K562 (cell line): ENCODE data around the gene GHDC. TPM values are rescaled to one million over a fixed set of nuclear protein-coding genes. Genes with fewer than 3 reads are reported as not detected.

ENCODE experiments used
- ATAC-seq: fragments of 200-7000 bp; cut with Tn5 transposase; 3 replicates; pipeline ENCODE4 v1.9.1; 2020; ENCODE audit warnings: moderate library complexity
- BruUV-seq: library from RNA; stranded (reverse); fragments of 400-500 nt; replicated peaks from 2 replicates; lab custom pipeline; 2021; lab: Mats Ljungman, UMichigan
- CTCF ChIA-PET: fragments of 300-600 bp; formaldehyde crosslinking; extraction: SDS; loops from one replicate; lab custom pipeline; 2021; ENCODE audit warnings: low intra/inter-chr PET ratio; lab: Yijun Ruan, JAX
- POLR2A ChIA-PET: fragments of 300-600, 350-650 bp; sonication (Branson Sonifier 250); formaldehyde crosslinking; extraction: SDS; loops from one replicate; lab custom pipeline; 2021; ENCODE audit warnings: antibody characterized with exemption, inconsistent platforms; lab: Yijun Ruan, JAX
- DNase-seq, 4 experiments: peaks; one replicate each; pipeline versions ENCODE4 v3.0.0 to v3.0.0-alpha.2; 2011 to 2018; ENCODE audit warnings: low spot score in 3 of 4, mixed read lengths in 3 of 4; ENCODE audit errors: extremely low read depth in 1 of 4
- FAIRE-seq: peaks from 2 replicates; lab custom pipeline; 2011; peaks lifted over from hg19 to GRCh38; lab: Jason Lieb, UNC
- H2AFZ ChIP-seq: 2 replicates; pipeline ENCODE4 v1.6.0; 2011; ENCODE audit warnings: low read depth, low read length, control low read depth, inconsistent platforms
- H3K27ac ChIP-seq: fragments of 200-600 bp; 3 replicates; pipeline ENCODE4 v1.8.0; 2011; ENCODE audit warnings: low read depth, mild to moderate bottlenecking, control low read depth, inconsistent platforms, low read length, moderate library complexity, mixed read lengths; ENCODE audit errors: extremely low read depth
- H3K27me3 ChIP-seq, 2 experiments: fragments of 300-600 bp in 1 of 2; 2 replicates in 1 of 2; 3 replicates in 1 of 2; pipeline versions ENCODE4 v1.6.0 to v1.8.0; 2011; ENCODE audit warnings: inconsistent platforms in 2 of 2, low read length in 2 of 2, mild to moderate bottlenecking in 1 of 2, mixed read lengths in 1 of 2, moderate library complexity in 1 of 2; ENCODE audit not compliant: control insufficient read depth in 2 of 2, insufficient read depth in 2 of 2
- H3K36me3 ChIP-seq: fragments of 300-600 bp; 3 replicates; pipeline ENCODE4 v1.8.0; 2011; ENCODE audit warnings: mild to moderate bottlenecking, low read length, inconsistent platforms; ENCODE audit not compliant: control insufficient read depth, insufficient read depth
- H3K4me1 ChIP-seq, 2 experiments: fragments of 200-600 bp in 1 of 2; replicated peaks in 1 of 2; 2 replicates in 1 of 2; 3 replicates in 1 of 2; pipeline versions ENCODE4 v1.5.1 to v1.8.0; 2011; ENCODE audit warnings: inconsistent platforms in 2 of 2, low read length in 2 of 2, mild to moderate bottlenecking in 1 of 2, mixed read lengths in 1 of 2, moderate library complexity in 1 of 2; ENCODE audit not compliant: control insufficient read depth in 2 of 2, insufficient read depth in 2 of 2
- H3K4me2 ChIP-seq: 2 replicates; pipeline ENCODE4 v1.6.1; 2011; ENCODE audit warnings: low read length, control low read depth, inconsistent platforms, mixed read lengths; ENCODE audit not compliant: insufficient read depth
- H3K4me3 ChIP-seq: fragments of 200-600 bp; sonication (generic), shearing (Covaris generic); 2 replicates; pipeline ENCODE4 v1.5.1; 2016; ENCODE audit warnings: control low read depth, inconsistent platforms
- H3K79me2 ChIP-seq: fragments of 200-600 bp; 3 replicates; pipeline ENCODE4 v1.8.0; 2011; ENCODE audit warnings: low read length, inconsistent platforms; ENCODE audit not compliant: control insufficient read depth, insufficient read depth
- H3K9ac ChIP-seq, 2 experiments: 2 replicates each; pipeline versions ENCODE4 v1.6.0 to v1.6.1; 2011; ENCODE audit warnings: low read depth in 2 of 2, low read length in 2 of 2, control low read depth in 1 of 2, inconsistent platforms in 1 of 2, mild to moderate bottlenecking in 1 of 2, mixed read lengths in 1 of 2; ENCODE audit not compliant: insufficient read depth in 1 of 2
- H3K9me1 ChIP-seq: one replicate; pipeline ENCODE4 v1.6.0; 2011; ENCODE audit warnings: inconsistent platforms, mild to moderate bottlenecking, low read length, moderate library complexity; ENCODE audit not compliant: control insufficient read depth, insufficient read depth
- H3K9me3 ChIP-seq: replicated peaks from 2 replicates; pipeline ENCODE4 v1.5.1; 2011; ENCODE audit warnings: low read depth, low read length, inconsistent platforms; ENCODE audit not compliant: control insufficient read depth, insufficient read depth
- H4K20me1 ChIP-seq: replicated peaks from 2 replicates; pipeline ENCODE4 v1.6.1; 2011; ENCODE audit warnings: low read length, inconsistent platforms, mixed read lengths; ENCODE audit not compliant: control insufficient read depth, insufficient read depth
- KAT8 ChIP-seq: fragments of 450-650 bp; IDR thresholded peaks from 2 replicates; pipeline ENCODE4 v1.6.1; 2016; ENCODE audit warnings: low read depth, mild to moderate bottlenecking
- NCOA1 ChIP-seq: fragments of 450-650 bp; IDR thresholded peaks from 2 replicates; pipeline ENCODE4 v1.6.1; 2016; ENCODE audit warnings: low read depth
- PPARD ChIP-seq: fragments of 250-450 bp; sonication (Bioruptor Pico); IDR thresholded peaks from 2 replicates; pipeline ENCODE4 v1.8.0; 2022; ENCODE audit warnings: inconsistent platforms, mild to moderate bottlenecking, moderate library complexity
- PURB ChIP-seq: sonication (generic); formaldehyde crosslinking; IDR thresholded peaks from 2 replicates; pipeline ENCODE4 v1.9.0; 2021; ENCODE audit warnings: low read depth, mild to moderate bottlenecking, missing genetic modification reagents
- TCF3 ChIP-seq: sonication (generic); formaldehyde crosslinking; IDR thresholded peaks from 2 replicates; pipeline ENCODE4 v1.4.0; 2020; ENCODE audit warnings: mild to moderate bottlenecking, missing genetic modification reagents
- ZKSCAN3 ChIP-seq: fragments of 250-450 bp; sonication (Bioruptor Pico); IDR thresholded peaks from 2 replicates; pipeline ENCODE4 v1.4.0; 2020
- ZNF76 ChIP-seq: fragments of 250-450 bp; sonication (Bioruptor Pico); IDR thresholded peaks from 2 replicates; pipeline ENCODE4 v1.4.0; 2020; ENCODE audit warnings: mild to moderate bottlenecking, moderate library complexity, borderline replicate concordance
- ZNF766 ChIP-seq: fragments of 200-800 bp; sonication (Bioruptor generic); conservative IDR thresholded peaks from 2 replicates; pipeline ENCODE4 v1.6.1; 2016; ENCODE audit warnings: missing genetic modification characterization, missing compliant biosample characterization
- WGBS: fragments of 100-300 bp; shearing (Covaris generic); methylation state at CpG from one replicate; pipeline ENCODE4 v1.1.6; 2016; ENCODE audit warnings: low coverage, mixed read lengths; ENCODE audit not compliant: insufficient coverage; ENCODE audit errors: missing lambda C conversion rate; 5-methylcytosine and 5-hydroxymethylcytosine counted together
- in situ Hi-C: fragments of 300-500 bp; cut with MboI; formaldehyde crosslinking; loops from 4 replicates; pipeline ENCODE4 v1.15.0; 2018; ENCODE audit warnings: inconsistent platforms, mixed read lengths
- intact Hi-C: fragments of 100-400 bp; cut with micrococcal nuclease; formaldehyde crosslinking; loops from 2 replicates; pipeline ENCODE4 v1.14.2; 2022
- polyA plus RNA-seq, 8 experiments: library from polyadenylated mRNA; depleted of rRNA in 4 of 8; stranded (reverse) in 5 of 8; unstranded in 3 of 8; fragments of >200 nt; fragmentation: Nextera tagmentation in 2 of 8; fragmentation: Illumina TruSeq in 1 of 8; extraction: Ambion mirVana in 2 of 8; extraction: Trizol in 1 of 8; gene quantifications; 2 replicates each; pipeline versions ENCODE4 v1.2.1 to v1.2.3, GENCODE V29; 2011 to 2014; ENCODE audit warnings: inconsistent platforms in 1 of 8, missing spikeins in 1 of 8
- total RNA-seq, 7 experiments: library from RNA; depleted of rRNA in 6 of 7; stranded (reverse); fragments of >200 nt in 6 of 7; fragmentation: Illumina TruSeq in 2 of 7; extraction: Trizol in 2 of 7; gene quantifications; 2 replicates each; pipeline versions ENCODE4 v1.2.1 to v1.2.3, GENCODE V29; 2011 to 2021; ENCODE audit warnings: low replicate concordance in 1 of 7

GHDC gene
- total and polyA plus RNA-seq, 9 of the 15 experiments (the other 6 are each of a cell fraction or from before 2014, with no cell fraction given): 0.65 to 23.2 (median 11.2) TPM

GRCh38 chr17:42165751-42166150 lies 28.5 kb downstream of the GHDC start:
- Histone ChIP-seq H3K79me2 (no peaks in the 10 kb centered on the region), H3K27me3 (no peaks in the 10 kb centered on the region), H2AFZ (no peak overlapping the region), H3K4me3 (no peak overlapping the region), H3K9ac (no peak overlapping the region), H3K36me3 (no peaks in the 10 kb centered on the region), H3K4me1 (peaks cover 7 to 29% of the 10 kb centered on the region in 2 experiments; a peak in 3 of 5 replicates), H3K27ac (no peak overlapping the region), H4K20me1 (no peaks in the 10 kb centered on the region; the same call in 1 of the 2 replicates), H3K9me1 (peaks cover 4% of the 10 kb centered on the region), H3K9me3 (no peaks in the 10 kb centered on the region), H3K4me2 (no peak overlapping the region)
- ATAC-seq (no peak), DNase-seq (no peak), FAIRE-seq (no peak)
- intact Hi-C loops (no loop called here), in situ Hi-C loops (no loop called here)
- BruUV-seq: no TSS peak
- CTCF ChIA-PET: no interaction called here
- POLR2A ChIA-PET: interaction anchor here (0.6 to 1.0 kb wide), 3 partner anchors 8 to 628 kb away, joined by 4 read pairs; no protein-coding TSS in a partner anchor
- TF ChIP-seq KAT8 (no peak), NCOA1 (no peak), ZNF766 (no peak), TCF3 (CRISPR knock-in tag) (no peak), PURB (CRISPR knock-in tag) (no peak), ZKSCAN3 (CRISPR knock-in tag) (no peak), PPARD (CRISPR knock-in tag) (no peak), ZNF76 (CRISPR knock-in tag) (no peak)
- WGBS: 47% methylated on average over 6 of the region's 6 CpGs
